Medulla oblongata (tissue), 1 donor: Measurements from ENCODE around the gene MYOZ1.
"Not testable (repeated sequence)": the region's sequence is repeated elsewhere in the genome, so short reads cannot be mapped to it uniquely, and the experiment has no call there.

Experiments
- DNase-seq: peaks from one replicate; pipeline ENCODE4 v3.0.0-alpha.2; 2015; ENCODE audit errors: extremely low spot score

The MYOZ1 gene, protein sequence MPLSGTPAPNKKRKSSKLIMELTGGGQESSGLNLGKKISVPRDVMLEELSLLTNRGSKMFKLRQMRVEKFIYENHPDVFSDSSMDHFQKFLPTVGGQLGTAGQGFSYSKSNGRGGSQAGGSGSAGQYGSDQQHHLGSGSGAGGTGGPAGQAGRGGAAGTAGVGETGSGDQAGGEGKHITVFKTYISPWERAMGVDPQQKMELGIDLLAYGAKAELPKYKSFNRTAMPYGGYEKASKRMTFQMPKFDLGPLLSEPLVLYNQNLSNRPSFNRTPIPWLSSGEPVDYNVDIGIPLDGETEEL

DNA sequence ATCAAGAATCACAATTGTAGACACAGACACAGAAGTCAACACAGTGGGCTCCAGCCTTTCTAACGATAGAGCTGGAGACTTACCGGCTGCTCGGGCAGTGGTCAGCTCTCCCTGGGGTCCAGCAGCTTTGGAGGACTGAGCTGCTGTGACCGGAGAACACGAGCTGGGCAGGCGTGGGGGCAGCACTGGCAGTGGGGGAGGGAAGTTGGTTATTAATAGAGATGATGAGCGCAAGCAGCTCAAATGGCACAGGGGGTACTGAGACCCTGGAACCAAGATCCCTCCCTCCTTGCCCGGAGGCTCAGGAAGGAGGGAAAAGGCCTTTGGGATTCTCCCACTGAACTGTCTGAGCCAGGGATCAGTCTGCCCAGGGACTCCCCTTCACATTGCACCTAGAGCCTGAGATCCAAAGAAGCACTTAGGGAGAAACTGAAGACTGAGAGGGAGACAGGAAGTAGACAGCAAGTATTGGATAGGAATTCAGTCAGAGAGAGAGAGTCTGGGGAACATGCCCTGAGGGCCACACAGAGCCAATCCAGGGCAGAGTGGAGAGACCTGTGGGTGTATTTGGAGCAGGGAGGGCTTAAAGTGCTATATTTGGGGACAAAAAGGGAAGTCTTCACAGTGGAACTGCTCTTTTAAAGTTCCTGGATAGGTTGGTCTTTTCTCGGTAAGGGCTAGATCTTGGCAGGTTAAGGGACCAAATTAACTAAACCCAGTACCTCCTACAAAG, at the start of gene MYOZ1:
Gene MYOZ1, minus strand, starts transcription at position 147 of the 733 bp plus-strand sequence. CDS start 1,457 bp downstream, outside the sequence.
- DNase-seq, result no peak

DNA sequence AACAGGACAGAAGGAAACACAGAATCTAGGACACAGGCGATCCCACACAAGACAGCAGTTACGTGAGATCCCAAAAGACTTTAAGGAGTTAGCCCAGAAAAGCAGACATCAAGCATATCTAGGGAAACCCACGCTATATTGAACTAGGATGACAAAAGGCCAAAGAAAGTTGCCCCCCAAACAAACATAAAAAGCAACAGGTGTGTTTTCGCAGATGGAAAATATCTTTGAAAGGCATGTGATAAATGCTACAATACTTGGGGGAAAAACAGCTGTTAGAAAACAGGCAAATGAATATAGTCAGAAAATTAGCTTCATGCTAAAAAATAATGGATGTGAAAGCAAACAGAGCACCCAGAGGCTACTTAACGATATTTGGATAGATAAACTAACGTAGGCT, 49.5 kb upstream of the MYOZ1 start:
- DNase-seq, result not testable (repeated sequence)

- DNase-seq, result not testable (repeated sequence)
Observed at GRCh38 chr10:73689596-73689995, 48.3 kb upstream of the MYOZ1 start.

DNA sequence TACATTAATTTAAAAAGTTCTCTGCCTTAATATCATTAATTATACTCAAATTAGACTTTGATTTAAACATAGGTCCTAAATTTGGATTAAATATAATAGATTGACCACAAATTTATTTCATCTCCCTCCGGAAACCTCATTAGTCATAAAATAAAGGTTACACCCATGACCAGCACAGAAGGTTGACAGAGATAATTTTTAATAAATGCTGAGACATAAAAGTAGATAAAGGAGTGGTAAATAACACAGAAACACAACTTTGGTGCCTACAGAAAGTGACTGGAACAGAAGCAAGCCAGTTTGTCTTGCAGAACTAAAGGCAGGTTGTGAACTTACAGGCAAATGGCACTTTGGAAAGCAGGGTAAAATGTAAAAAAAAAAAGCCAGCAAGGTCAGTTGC, 46.4 kb upstream of the MYOZ1 start:
- not testable (repeated sequence) for DNase-seq

- not testable (repeated sequence) for DNase-seq
Observed at GRCh38 chr10:73674546-73674945, 33.3 kb upstream of the MYOZ1 start.

- DNase-seq, result not testable (repeated sequence)
Observed at GRCh38 chr10:73668378-73668777, 27.1 kb upstream of the MYOZ1 start.

DNA sequence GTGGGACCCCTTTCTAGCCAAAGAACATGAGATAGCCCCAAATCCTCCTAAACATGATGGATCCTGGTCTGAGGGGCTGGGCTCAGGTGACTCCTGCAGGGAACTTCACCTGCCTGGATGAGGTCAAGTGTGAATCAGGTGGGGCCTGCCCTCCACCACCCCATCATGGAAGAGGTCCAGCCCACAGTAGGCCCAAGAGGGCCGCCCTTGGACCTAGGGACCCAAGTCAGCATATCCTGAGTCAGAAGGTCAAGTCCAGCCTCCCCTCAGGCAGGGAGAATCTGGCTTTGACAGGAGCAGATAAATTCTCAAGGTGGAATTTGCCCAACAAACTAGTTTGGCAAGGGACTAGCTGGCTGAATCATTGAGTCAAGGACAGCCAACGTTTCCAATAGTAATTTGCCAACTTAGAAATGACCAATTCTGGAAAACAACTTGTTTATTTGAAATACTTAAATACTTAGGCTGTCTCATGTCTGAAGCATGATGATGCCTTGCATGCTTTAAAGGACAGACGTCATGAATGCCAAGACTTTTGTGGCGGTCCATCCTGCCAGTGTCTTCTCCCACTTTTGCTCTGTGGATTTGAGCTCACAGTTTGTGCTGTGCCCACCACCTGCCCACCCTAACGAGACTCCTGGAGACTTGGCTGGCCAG, 25.0 kb upstream of the MYOZ1 start:
- not testable (repeated sequence) for DNase-seq

- DNase-seq, result not testable (repeated sequence)
Observed at GRCh38 chr10:73665581-73665980, 24.3 kb upstream of the MYOZ1 start.

- DNase-seq, result not testable (repeated sequence)
Observed at GRCh38 chr10:73664156-73665040, 23.1 kb upstream of the MYOZ1 start.

GRCh38 chr10:73663621-73664020, 22.3 kb upstream of the MYOZ1 start:
- DNase-seq, result not testable (repeated sequence)

DNA sequence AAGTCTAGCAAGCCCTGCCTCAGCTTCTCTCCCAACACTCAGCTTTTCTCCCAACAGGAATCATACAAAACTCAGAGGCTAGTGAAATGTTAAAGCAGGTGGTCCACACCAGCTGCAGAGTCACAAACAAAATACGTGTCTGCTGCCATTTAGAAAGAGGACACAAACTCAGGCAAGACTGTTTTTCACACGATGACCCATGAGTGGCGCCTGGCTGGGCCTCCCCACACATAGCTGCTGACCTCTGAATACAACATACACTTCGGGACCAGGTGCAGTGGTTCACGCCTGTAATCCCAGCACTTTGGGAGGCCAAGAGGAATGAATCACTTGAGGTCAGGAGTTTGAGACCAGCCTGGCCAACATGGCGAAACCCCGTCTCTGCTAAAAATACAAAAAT, 21.4 kb upstream of the MYOZ1 start:
- DNase-seq, result not testable (repeated sequence)

GRCh38 chr10:73655990-73656298, 14.7 kb upstream of the MYOZ1 start, which contains the start of gene SYNPO2L:
TSS of gene SYNPO2L (minus strand) at chr10:73656029. CDS start at chr10:73655922, 107 bp downstream.
- DNase-seq, result no peak

DNA sequence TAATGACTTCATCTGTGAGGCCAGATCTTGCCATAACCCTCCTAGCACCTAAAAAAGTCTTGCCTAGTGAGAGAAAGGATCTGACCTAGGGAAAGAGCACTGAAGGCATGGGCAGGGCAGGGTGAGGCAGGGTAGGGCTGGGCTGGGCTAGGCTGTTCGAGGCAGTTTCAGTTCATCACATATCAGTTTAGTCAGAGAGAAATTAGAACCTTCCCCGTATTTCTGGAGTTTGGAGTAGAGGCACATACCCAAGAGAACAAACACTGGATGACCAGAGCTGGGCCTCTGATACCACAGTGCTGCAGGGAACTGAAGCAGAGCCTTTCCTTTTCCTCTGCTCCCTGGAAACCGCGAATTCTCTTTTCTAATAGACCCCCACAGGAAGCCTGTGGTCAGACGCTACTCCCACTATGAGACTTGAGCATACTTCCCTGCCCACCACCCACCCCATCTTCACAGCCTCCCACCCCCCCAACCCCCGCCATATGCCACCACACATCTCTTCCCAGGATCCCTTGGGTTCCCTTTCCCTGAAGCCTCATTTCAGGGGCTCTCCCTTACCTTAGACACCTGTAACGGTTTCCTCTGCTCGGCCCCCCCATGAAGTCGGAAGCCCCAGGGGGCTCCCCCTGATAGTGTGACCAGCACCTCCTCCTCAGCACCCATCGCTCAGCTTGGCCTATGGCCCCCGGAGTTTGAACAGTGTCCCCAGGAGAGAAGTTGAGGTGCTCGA, 14.1 kb upstream of the MYOZ1 start:
- DNase-seq, result no peak

DNA sequence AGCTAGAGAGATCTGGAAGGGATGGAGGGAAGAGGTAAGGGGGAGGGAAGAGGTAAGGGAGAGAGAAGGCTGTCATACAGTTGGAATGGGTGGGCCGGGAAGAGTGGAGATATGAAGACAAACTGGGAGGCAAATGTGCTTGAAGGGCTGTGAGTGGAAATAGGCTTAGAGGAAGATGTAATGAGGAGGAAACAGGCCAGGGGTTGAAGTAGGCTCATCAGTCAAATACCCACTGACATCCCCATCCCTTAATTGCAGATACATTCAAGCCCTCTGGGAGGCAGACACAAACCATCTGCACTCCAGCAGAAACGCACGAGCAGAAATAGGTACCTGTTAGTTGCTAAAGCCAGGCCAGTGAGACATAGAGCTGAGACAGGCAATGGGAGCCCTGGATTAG, 12.4 kb upstream of the MYOZ1 start:
- no peak for DNase-seq

GRCh38 chr10:73653195-73653594, 11.9 kb upstream of the MYOZ1 start:
- DNase-seq, result no peak

DNA sequence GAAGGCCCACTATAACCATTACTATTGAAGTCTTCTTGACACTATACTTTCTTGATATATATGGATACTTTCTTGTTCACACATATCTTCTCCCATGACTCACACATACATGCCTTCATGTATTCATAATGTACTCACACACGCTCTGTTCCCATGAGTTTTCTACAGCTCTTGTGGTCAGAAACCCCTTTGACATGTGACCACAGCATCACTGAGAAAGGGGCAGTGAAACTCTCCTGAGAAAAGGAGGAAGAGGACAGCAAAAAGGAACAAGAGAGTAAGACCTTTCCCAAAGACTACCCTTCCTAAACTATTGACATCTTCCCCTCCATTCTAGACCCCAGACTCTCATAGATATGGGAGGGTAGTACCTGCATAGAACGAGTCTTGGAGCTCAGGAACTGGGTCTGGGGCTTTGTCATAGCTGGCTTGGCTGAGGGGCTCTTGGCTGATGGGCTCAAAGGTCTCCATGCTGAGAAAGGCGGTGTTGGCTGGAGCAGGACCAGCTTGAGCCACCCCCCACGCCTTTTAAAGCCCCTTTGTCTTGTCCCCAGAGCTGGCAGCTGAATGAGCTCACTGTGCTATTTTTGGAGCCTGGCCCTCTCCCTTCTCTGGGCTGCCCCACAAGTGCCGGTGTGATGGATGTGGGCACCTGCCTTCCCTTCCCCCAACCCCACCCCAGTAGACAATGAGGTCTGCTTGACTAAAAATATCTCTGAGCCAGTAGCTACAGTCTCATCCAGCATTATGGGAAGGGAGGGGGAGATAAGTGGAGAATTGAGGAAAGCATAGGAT, 9.5 kb upstream of the MYOZ1 start:
- peak; percentile 72 for DNase-seq

DNA sequence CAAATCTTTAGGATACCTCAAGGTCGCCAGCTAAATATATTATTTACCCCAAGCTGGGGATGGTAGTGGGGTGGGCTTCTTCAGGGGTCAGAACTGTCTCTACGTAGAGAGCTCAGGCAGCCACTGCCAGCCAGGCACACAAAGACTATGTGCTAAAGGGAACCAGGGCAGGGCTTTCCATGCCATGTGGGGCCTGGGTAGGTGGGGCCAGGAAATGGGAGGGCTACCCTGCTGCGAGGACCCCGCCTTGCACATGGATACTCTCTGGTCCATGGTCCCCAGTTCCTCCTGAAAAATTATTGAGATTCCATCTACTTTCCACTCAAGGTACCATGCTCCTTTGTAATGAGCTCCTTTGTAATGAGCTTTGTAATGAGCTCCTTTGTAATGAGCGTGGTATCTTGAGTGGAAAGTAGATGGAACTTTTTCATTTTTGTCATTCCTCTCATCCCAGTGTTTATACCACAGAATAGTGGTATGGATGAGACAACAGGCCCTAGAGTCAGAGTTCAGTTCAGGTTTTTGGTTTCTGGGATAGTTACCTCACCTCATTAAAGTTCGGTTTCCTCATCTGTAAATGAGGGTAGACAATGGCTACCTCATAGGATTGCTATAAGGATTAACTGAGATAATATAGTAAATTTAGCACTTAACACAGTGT, 8.7 kb upstream of the MYOZ1 start:
- no peak for DNase-seq

DNA sequence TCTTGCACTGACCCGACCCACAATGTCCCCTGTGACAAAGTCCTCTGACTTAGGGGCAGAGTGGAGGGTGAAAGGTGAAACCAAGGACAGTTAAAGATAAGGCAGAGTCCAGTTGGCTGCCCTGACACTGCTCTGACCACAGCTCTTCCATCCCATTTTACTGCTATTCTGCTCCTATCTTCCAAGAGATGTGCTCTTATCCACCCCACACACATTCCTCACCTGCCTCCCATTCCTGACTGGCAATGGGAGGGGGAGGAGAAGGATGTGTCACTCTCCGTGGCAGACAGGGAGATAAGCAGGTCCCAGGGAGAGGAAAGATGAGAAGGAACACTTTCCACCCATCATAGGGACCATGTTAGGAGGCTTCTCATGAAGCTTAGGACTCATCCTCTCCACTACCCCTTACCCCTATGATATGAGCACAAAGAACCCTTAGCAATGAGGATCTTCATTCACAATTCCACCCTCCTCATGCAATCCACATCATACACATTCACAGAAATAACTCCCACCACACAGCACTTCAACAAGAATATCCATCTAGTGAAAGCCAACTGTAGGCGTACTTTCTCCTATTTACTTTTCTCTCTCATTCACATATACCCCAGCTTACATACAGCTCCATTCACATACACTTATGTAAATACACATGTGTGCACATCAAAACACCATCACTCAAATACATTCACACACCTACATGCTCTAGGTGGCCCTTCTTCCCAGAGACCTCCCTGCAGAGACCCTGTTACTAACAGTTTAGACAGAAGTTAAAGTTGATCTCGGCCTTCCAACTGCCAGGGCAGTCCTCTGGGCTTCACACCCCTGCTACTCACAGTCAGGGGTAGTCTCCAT, 7.9 kb upstream of the MYOZ1 start:
- no peak for DNase-seq
